HG02885 (cell line): Measurements from ENCODE around the gene ARFGEF3.
"Not testable (repeated sequence)": the region's sequence is repeated elsewhere in the genome, so short reads cannot be mapped to it uniquely, and the experiment has no call there.

Source experiments
- ATAC-seq: cut with Tn5 transposase; IDR thresholded peaks from one replicate; pipeline ENCODE4 v1.9.1; 2021; ENCODE audit warnings: mild to moderate bottlenecking; ENCODE audit not compliant: unreplicated experiment, poor library complexity

The ARFGEF3 gene

GRCh38 chr6:138263963-138264362, 102.2 kb downstream of the ARFGEF3 start:
- ATAC-seq, result no peak

GRCh38 chr6:138264372-138264880, 102.7 kb downstream of the ARFGEF3 start:
- ATAC-seq, result no peak

GRCh38 chr6:138266095-138266494, 104.4 kb downstream of the ARFGEF3 start:
- ATAC-seq, result no peak

- no peak for ATAC-seq
Measured at GRCh38 chr6:138267971-138268895, 106.5 kb downstream of the ARFGEF3 start.

- no peak for ATAC-seq
Measured at GRCh38 chr6:138271451-138271850, 109.7 kb downstream of the ARFGEF3 start.

- no peak for ATAC-seq
Measured at GRCh38 chr6:138272533-138273315, 111.0 kb downstream of the ARFGEF3 start.

GRCh38 chr6:138275976-138276375, 114.2 kb downstream of the ARFGEF3 start:
- no peak for ATAC-seq

GRCh38 chr6:138277835-138278234, 116.1 kb downstream of the ARFGEF3 start:
- ATAC-seq, result no peak

GRCh38 chr6:138278326-138278725, 116.6 kb downstream of the ARFGEF3 start:
- ATAC-seq, result no peak

GRCh38 chr6:138285800-138286199, 124.1 kb downstream of the ARFGEF3 start:
- ATAC-seq, result no peak

- no peak for ATAC-seq
Measured at GRCh38 chr6:138286698-138287097, 125.0 kb downstream of the ARFGEF3 start.

GRCh38 chr6:138287144-138287955, 125.6 kb downstream of the ARFGEF3 start:
- ATAC-seq, result peak; percentile 79

- not testable (repeated sequence) for ATAC-seq
Measured at GRCh38 chr6:138288428-138289085, 126.8 kb downstream of the ARFGEF3 start.

GRCh38 chr6:138289739-138290138, 128.0 kb downstream of the ARFGEF3 start:
- no peak for ATAC-seq

GRCh38 chr6:138290423-138290962, 128.8 kb downstream of the ARFGEF3 start:
- no peak for ATAC-seq

GRCh38 chr6:138291036-138291848, 129.5 kb downstream of the ARFGEF3 start:
- ATAC-seq, result no peak

- no peak for ATAC-seq
Measured at GRCh38 chr6:138291849-138292181, 130.1 kb downstream of the ARFGEF3 start.

GRCh38 chr6:138292482-138292881, 130.7 kb downstream of the ARFGEF3 start:
- ATAC-seq, result no peak
